Measurements from ENCODE around the gene TLR2.

TLR2 gene

GRCh38 chr4:153725831-153726154, 41.7 kb downstream of the TLR2 start:
- H3K9me3 ChIP-seq (ENCODE audit: control insufficient read depth, low read length): no peaks in the 10 kb centered on the region
- no peak overlapping the region for H3K4me3 ChIP-seq (ENCODE audit: insufficient read depth, low read depth, low read length, poor library complexity, severe bottlenecking)
- no peak overlapping the region for H3K27ac ChIP-seq (ENCODE audit: insufficient read depth, low read length, poor library complexity, severe bottlenecking)
- H3K36me3 ChIP-seq (ENCODE audit: control insufficient read depth, insufficient read depth, low read length): no peaks in the 10 kb centered on the region
- H3K4me1 ChIP-seq (ENCODE audit: control insufficient read depth, insufficient read depth, low read length, poor library complexity, severe bottlenecking): no peaks in the 10 kb centered on the region
- H3K27me3 ChIP-seq (replicated peaks; ENCODE audit: control insufficient read depth, insufficient read depth, low read length, poor library complexity, severe bottlenecking): no peaks in the 10 kb centered on the region
- no peak for DNase-seq

DNA sequence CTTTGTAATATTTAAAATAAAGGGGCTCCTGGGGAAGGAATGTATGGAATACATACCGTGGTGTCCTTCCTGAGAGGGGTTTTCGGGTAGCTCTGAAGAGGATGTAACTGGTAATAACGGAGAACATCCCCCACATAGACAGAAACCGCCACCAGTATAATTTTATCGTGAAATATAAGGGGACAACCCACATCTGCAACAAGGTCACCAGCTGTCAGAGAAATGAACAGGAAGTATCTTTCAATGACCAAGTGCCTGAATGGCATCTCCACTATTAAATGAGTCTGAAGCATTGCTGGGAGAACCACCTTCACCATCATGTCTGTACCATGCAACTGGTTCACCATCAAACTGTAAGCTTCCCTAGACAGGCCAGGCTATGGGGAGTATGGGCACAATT, 44.1 kb downstream of the TLR2 start:
- Histone ChIP-seq H3K9me3 (ENCODE audit: control insufficient read depth, low read length) (no peaks in the 10 kb centered on the region), H3K4me1 (ENCODE audit: control insufficient read depth, insufficient read depth, low read length, poor library complexity, severe bottlenecking) (no peaks in the 10 kb centered on the region), H3K4me3 (ENCODE audit: insufficient read depth, low read depth, low read length, poor library complexity, severe bottlenecking) (no peak overlapping the region), H3K27me3 (replicated peaks; ENCODE audit: control insufficient read depth, insufficient read depth, low read length, poor library complexity, severe bottlenecking) (no peaks in the 10 kb centered on the region), H3K27ac (ENCODE audit: insufficient read depth, low read length, poor library complexity, severe bottlenecking) (no peak overlapping the region), H3K36me3 (ENCODE audit: control insufficient read depth, insufficient read depth, low read length) (no peaks in the 10 kb centered on the region)
- DNase-seq: no peak

DNA sequence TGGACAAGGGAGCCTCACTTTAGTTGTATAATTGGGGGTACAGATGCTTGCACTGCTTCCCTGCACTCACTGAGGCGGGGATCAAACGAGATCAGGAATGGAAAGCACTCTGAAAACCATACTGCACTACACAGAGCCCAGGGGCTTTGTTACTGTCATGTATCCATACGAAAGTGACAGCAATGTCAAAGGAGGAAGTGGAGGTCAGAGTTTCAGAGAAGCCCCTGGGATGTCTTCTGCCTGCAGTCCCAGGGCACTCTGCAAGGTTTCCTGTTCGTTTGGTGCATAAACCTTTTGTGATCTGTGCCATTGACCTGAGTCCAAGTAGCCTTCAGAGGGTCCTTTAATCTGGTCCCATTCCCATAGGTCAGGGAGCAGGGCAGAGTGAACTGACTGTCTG, 44.6 kb downstream of the TLR2 start:
- DNase-seq: no peak
- H3K9me3 ChIP-seq (ENCODE audit: control insufficient read depth, low read length): no peaks in the 10 kb centered on the region
- H3K4me1 ChIP-seq (ENCODE audit: control insufficient read depth, insufficient read depth, low read length, poor library complexity, severe bottlenecking): no peaks in the 10 kb centered on the region
- H3K27ac ChIP-seq (ENCODE audit: insufficient read depth, low read length, poor library complexity, severe bottlenecking): no peak overlapping the region
- no peaks in the 10 kb centered on the region for H3K36me3 ChIP-seq (ENCODE audit: control insufficient read depth, insufficient read depth, low read length)
- no peak overlapping the region for H3K4me3 ChIP-seq (ENCODE audit: insufficient read depth, low read depth, low read length, poor library complexity, severe bottlenecking)
- H3K27me3 ChIP-seq (replicated peaks; ENCODE audit: control insufficient read depth, insufficient read depth, low read length, poor library complexity, severe bottlenecking): no peaks in the 10 kb centered on the region

- no peaks in the 10 kb centered on the region for H3K36me3 ChIP-seq (ENCODE audit: control insufficient read depth, insufficient read depth, low read length)
- no peak overlapping the region for H3K27ac ChIP-seq (ENCODE audit: insufficient read depth, low read length, poor library complexity, severe bottlenecking)
- no peak overlapping the region for H3K4me3 ChIP-seq (ENCODE audit: insufficient read depth, low read depth, low read length, poor library complexity, severe bottlenecking)
- no peaks in the 10 kb centered on the region for H3K4me1 ChIP-seq (ENCODE audit: control insufficient read depth, insufficient read depth, low read length, poor library complexity, severe bottlenecking)
- no peaks in the 10 kb centered on the region for H3K27me3 ChIP-seq (replicated peaks; ENCODE audit: control insufficient read depth, insufficient read depth, low read length, poor library complexity, severe bottlenecking)
- DNase-seq: no peak
- no peaks in the 10 kb centered on the region for H3K9me3 ChIP-seq (ENCODE audit: control insufficient read depth, low read length)
Measured at GRCh38 chr4:153729895-153730294, 45.8 kb downstream of the TLR2 start.

DNA sequence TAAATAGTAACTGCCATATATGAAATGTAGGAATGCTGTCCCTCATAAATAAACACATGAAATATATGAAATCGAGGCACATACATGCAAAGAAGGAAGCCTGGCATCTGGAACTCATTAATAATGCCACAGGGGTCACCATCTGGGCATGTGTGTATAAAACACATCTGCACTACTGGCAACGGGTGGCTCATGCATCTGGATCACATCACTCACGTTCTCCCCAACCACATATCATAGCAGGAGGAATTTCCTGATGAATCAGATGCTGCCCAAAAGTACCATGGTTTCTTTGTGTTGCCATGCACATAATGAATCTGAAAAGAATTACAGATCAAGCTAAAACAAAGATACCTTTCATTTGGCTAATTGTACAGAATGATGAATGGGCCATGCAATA, 47.2 kb downstream of the TLR2 start:
- Histone ChIP-seq H3K4me1 (ENCODE audit: control insufficient read depth, insufficient read depth, low read length, poor library complexity, severe bottlenecking) (no peaks in the 10 kb centered on the region), H3K27me3 (replicated peaks; ENCODE audit: control insufficient read depth, insufficient read depth, low read length, poor library complexity, severe bottlenecking) (no peaks in the 10 kb centered on the region), H3K4me3 (ENCODE audit: insufficient read depth, low read depth, low read length, poor library complexity, severe bottlenecking) (no peak overlapping the region), H3K9me3 (ENCODE audit: control insufficient read depth, low read length) (no peaks in the 10 kb centered on the region), H3K36me3 (ENCODE audit: control insufficient read depth, insufficient read depth, low read length) (no peaks in the 10 kb centered on the region), H3K27ac (ENCODE audit: insufficient read depth, low read length, poor library complexity, severe bottlenecking) (no peak overlapping the region)
- DNase-seq: no peak

DNA sequence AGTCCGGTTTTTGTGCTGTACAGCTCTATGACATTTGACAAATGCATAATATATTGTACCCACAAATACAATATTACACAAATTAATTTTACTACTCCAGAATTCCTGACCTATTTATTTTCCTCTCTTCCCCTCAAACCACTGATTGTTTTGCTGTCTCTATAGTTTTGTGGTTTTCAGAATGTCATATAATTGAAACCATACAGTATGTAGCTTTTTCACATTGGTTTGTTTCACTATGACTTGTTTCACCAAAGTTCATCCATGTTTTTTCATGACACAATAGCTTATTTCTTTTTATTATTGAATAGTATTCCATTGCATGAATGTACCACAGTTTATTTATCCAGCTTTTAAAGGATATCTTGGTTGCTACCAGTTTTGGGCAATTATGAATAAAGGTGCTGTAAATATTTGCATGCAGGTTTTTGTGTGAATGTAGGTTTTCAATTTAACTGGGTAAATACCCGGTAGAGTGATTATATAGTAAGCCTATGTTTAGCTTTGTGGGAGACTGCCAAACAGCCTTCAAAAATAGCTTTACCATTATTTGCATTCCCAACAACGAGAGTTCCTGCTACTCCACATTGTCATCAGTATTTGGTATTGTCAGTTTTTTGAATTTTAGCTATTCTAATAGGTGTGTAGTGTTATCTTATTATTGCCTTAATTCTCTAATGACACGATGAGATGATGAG, 49.8 kb downstream of the TLR2 start:
- Histone ChIP-seq H3K9me3 (ENCODE audit: control insufficient read depth, low read length) (no peaks in the 10 kb centered on the region), H3K4me1 (ENCODE audit: control insufficient read depth, insufficient read depth, low read length, poor library complexity, severe bottlenecking) (no peaks in the 10 kb centered on the region), H3K27ac (ENCODE audit: insufficient read depth, low read length, poor library complexity, severe bottlenecking) (no peak overlapping the region), H3K27me3 (replicated peaks; ENCODE audit: control insufficient read depth, insufficient read depth, low read length, poor library complexity, severe bottlenecking) (no peaks in the 10 kb centered on the region), H3K36me3 (ENCODE audit: control insufficient read depth, insufficient read depth, low read length) (no peaks in the 10 kb centered on the region), H3K4me3 (ENCODE audit: insufficient read depth, low read depth, low read length, poor library complexity, severe bottlenecking) (no peak overlapping the region)
- DNase-seq: no peak

DNA sequence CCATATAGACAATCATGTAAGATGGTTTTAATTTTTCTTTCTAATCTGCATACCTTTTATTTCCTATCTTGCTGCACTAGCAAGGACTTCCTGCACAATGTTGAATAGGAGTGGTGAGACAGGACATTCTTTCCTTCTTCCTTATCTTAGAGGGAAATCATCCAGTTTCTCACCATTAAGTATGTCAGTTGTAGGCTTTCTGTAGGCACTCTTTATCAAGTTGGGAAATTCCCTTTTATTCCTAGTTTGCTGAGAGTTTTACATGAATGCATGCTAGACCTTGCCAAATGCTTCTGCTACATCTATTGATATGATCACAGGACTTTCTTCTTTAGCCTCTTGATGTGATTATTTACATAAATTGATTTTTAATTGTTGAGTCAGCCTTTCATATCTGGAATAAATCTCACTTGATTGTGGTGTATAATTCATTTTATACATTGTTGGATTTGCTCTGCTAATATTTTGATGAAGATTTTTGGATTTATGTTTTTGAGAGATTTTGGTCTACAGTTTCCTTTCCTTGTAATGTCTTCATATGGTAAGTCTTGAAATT, 51.9 kb downstream of the TLR2 start:
- no peaks in the 10 kb centered on the region for H3K9me3 ChIP-seq (ENCODE audit: control insufficient read depth, low read length)
- no peaks in the 10 kb centered on the region for H3K36me3 ChIP-seq (ENCODE audit: control insufficient read depth, insufficient read depth, low read length)
- no peak overlapping the region for H3K4me3 ChIP-seq (ENCODE audit: insufficient read depth, low read depth, low read length, poor library complexity, severe bottlenecking)

DNA sequence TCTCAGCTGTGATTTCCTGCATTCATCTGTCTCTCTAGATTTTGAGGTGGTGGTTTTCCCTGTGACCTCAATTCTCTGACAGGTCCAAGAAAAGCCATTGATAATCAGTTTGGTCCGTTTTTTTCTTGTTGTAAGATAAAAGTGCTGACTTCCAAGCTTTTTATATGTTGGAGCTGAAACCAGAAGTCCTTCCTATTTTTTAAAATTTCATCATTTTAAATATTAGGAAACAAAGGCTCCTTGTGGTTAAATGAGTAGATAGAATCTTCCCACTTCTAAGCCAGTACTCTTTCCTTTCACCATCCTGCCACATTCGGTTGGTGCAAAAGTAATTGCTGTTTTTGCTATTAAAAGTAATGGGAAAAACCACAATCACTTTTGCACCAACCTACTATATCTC, 57.5 kb downstream of the TLR2 start:
- Histone ChIP-seq H3K4me3 (ENCODE audit: insufficient read depth, low read depth, low read length, poor library complexity, severe bottlenecking) (no peak overlapping the region), H3K36me3 (ENCODE audit: control insufficient read depth, insufficient read depth, low read length) (no peaks in the 10 kb centered on the region), H3K27me3 (replicated peaks; ENCODE audit: control insufficient read depth, insufficient read depth, low read length, poor library complexity, severe bottlenecking) (no peaks in the 10 kb centered on the region), H3K4me1 (ENCODE audit: control insufficient read depth, insufficient read depth, low read length, poor library complexity, severe bottlenecking) (no peaks in the 10 kb centered on the region), H3K9me3 (ENCODE audit: control insufficient read depth, low read length) (no peaks in the 10 kb centered on the region), H3K27ac (ENCODE audit: insufficient read depth, low read length, poor library complexity, severe bottlenecking) (no peak overlapping the region)
- no peak for DNase-seq

More for the DNA sequence above, 51.9 kb downstream of the TLR2 start:
- DNase-seq: no peak
- Histone ChIP-seq H3K4me1 (ENCODE audit: control insufficient read depth, insufficient read depth, low read length, poor library complexity, severe bottlenecking) (no peaks in the 10 kb centered on the region), H3K27ac (ENCODE audit: insufficient read depth, low read length, poor library complexity, severe bottlenecking) (no peak overlapping the region), H3K27me3 (replicated peaks; ENCODE audit: control insufficient read depth, insufficient read depth, low read length, poor library complexity, severe bottlenecking) (no peaks in the 10 kb centered on the region)

DNA sequence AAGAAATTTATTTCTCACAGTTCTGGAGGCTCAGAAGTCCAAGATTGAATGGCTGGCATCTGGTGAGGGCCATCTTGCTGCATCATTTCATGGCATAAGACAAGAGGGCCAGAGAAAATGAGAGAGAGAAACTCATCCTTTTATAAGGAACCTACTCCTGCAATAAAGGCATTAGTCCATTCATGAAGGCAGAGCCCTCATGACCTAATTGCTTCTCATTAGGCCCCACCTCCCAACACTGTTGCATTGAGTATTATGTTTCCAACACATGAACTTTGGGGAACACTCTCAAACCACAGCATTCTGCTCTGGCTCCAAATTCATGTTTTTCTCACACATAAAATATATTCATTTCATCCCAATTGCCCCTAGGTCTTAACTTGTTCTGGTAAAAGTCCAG, 61.6 kb downstream of the TLR2 start:
- Histone ChIP-seq H3K36me3 (ENCODE audit: control insufficient read depth, insufficient read depth, low read length) (no peaks in the 10 kb centered on the region), H3K4me1 (ENCODE audit: control insufficient read depth, insufficient read depth, low read length, poor library complexity, severe bottlenecking) (no peaks in the 10 kb centered on the region), H3K27ac (ENCODE audit: insufficient read depth, low read length, poor library complexity, severe bottlenecking) (no peak overlapping the region), H3K27me3 (replicated peaks; ENCODE audit: control insufficient read depth, insufficient read depth, low read length, poor library complexity, severe bottlenecking) (no peaks in the 10 kb centered on the region), H3K4me3 (ENCODE audit: insufficient read depth, low read depth, low read length, poor library complexity, severe bottlenecking) (no peak overlapping the region), H3K9me3 (ENCODE audit: control insufficient read depth, low read length) (no peaks in the 10 kb centered on the region)
- no peak for DNase-seq

GRCh38 chr4:153747406-153747955, 63.4 kb downstream of the TLR2 start:
- no peak for DNase-seq
- Histone ChIP-seq H3K27ac (ENCODE audit: insufficient read depth, low read length, poor library complexity, severe bottlenecking) (no peak overlapping the region), H3K36me3 (ENCODE audit: control insufficient read depth, insufficient read depth, low read length) (no peaks in the 10 kb centered on the region), H3K27me3 (replicated peaks; ENCODE audit: control insufficient read depth, insufficient read depth, low read length, poor library complexity, severe bottlenecking) (no peaks in the 10 kb centered on the region), H3K4me3 (ENCODE audit: insufficient read depth, low read depth, low read length, poor library complexity, severe bottlenecking) (no peak overlapping the region), H3K4me1 (ENCODE audit: control insufficient read depth, insufficient read depth, low read length, poor library complexity, severe bottlenecking) (no peaks in the 10 kb centered on the region), H3K9me3 (ENCODE audit: control insufficient read depth, low read length) (no peaks in the 10 kb centered on the region)

Data from effector memory CD4-positive, alpha-beta T cell (primary cell).